GM12874 (cell line): ENCODE data around the gene KRTAP5-5.

ENCODE experiments used
- CTCF ChIP-seq: IDR thresholded peaks from 2 replicates; pipeline ENCODE4 v1.5.1; 2011; ENCODE audit warnings: low read depth, mild to moderate bottlenecking, control low read depth, low read length, moderate library complexity; ENCODE audit not compliant: insufficient read depth

The KRTAP5-5 gene

GRCh38 chr11:1630271-1630670 is 696 bp downstream of the KRTAP5-5 start:
- no peak for TF ChIP-seq CTCF

- TF ChIP-seq CTCF: no peak
Observed at GRCh38 chr11:1631066-1631568, 1.5 kb downstream of the KRTAP5-5 start.

GRCh38 chr11:1632053-1632714 is 2.6 kb downstream of the KRTAP5-5 start:
- no peak for TF ChIP-seq CTCF

GRCh38 chr11:1633864-1634263 is 4.3 kb downstream of the KRTAP5-5 start:
- TF ChIP-seq CTCF: no peak

- TF ChIP-seq CTCF: no peak
Observed at GRCh38 chr11:1636291-1636950, 6.8 kb downstream of the KRTAP5-5 start.

GRCh38 chr11:1637628-1638027 is 8.1 kb downstream of the KRTAP5-5 start:
- no peak for TF ChIP-seq CTCF

GRCh38 chr11:1638344-1638743 is 8.8 kb downstream of the KRTAP5-5 start:
- no peak for TF ChIP-seq CTCF
